Activated naive CD4-positive, alpha-beta T cell treated with anti-CD3 and anti-CD28 coated beads, Interleukin-2, amount 50 U/mL, for 72 hours (primary cell): ENCODE measurements around the gene AKT1. TPM values are rescaled to one million over a fixed set of nuclear protein-coding genes. Genes with fewer than 3 reads are reported as not detected.

Source experiments
- ATAC-seq, 2 donors: fragments of 150-1000 bp; cut with Tn5 transposase; 2 replicates each; pipeline ENCODE4 v1.10.0; 2021; ENCODE audit warnings: mild to moderate bottlenecking in 2 of 2, moderate library complexity in 2 of 2
- DNase-seq, 2 donors: peaks; one replicate each; pipeline ENCODE4 v3.0.0; 2021 to 2022; ENCODE audit warnings: low spot score in 2 of 2
- H3K27ac Mint-ChIP-seq, 2 donors: one replicate each; pipeline ENCODE4 v1.8.0; 2022; ENCODE audit warnings: mild to moderate bottlenecking in 2 of 2, mixed read lengths in 2 of 2
- H3K36me3 Mint-ChIP-seq, 2 donors: one replicate each; pipeline ENCODE4 v1.8.0; 2022; ENCODE audit warnings: mixed read lengths in 2 of 2
- H3K9me3 Mint-ChIP-seq, 2 donors: one replicate each; pipeline ENCODE4 v1.8.0; 2022; ENCODE audit warnings: mixed read lengths in 2 of 2
- total RNA-seq, 2 donors: library from RNA; stranded (reverse); gene quantifications; one replicate each; pipeline ENCODE4 v1.2.3, GENCODE V29; 2022

AKT1 gene
- total RNA-seq, 2 donors from 2014 or later = 111 to 113 TPM

DNA sequence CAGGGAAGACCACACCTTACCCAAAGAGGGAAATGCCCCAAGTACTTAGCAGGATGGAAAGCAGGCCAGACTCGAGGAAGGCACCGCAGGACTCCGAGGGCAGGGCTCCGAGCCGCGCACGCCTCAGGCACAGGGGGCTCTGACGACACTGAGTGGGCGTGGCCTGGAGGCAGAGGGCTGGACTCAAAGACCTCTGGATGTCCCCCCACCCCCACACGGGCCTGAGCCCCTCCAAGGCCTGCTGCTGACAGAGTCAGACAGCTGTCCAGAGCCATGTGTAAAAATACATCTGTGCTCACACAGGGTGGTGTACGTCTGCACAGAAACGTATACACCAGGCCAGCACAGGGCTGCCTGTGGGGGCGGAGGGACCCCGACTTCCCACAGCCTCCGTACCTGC is 1.4 kb downstream of the AKT1 start:
- DNase-seq = peak in 1 of 2 donors; percentile 65
- Mint-ChIP-seq H3K27ac (peak overlapping the region; percentile 60 to 78), H3K36me3 (peaks cover 0 to 5% of the 10 kb centered on the region in 2 donors), H3K9me3 (no peaks in the 10 kb centered on the region)
- ATAC-seq = peak in 1 of 2 donors; percentile 50

GRCh38 chr14:104793703-104793959 is 1.9 kb downstream of the AKT1 start:
- no peaks in the 10 kb centered on the region for H3K9me3 Mint-ChIP-seq
- peaks cover 0 to 5% of the 10 kb centered on the region in 2 donors for H3K36me3 Mint-ChIP-seq
- no peak for DNase-seq
- H3K27ac Mint-ChIP-seq = peak overlapping the region; percentile 60 to 78
- ATAC-seq = no peak

DNA sequence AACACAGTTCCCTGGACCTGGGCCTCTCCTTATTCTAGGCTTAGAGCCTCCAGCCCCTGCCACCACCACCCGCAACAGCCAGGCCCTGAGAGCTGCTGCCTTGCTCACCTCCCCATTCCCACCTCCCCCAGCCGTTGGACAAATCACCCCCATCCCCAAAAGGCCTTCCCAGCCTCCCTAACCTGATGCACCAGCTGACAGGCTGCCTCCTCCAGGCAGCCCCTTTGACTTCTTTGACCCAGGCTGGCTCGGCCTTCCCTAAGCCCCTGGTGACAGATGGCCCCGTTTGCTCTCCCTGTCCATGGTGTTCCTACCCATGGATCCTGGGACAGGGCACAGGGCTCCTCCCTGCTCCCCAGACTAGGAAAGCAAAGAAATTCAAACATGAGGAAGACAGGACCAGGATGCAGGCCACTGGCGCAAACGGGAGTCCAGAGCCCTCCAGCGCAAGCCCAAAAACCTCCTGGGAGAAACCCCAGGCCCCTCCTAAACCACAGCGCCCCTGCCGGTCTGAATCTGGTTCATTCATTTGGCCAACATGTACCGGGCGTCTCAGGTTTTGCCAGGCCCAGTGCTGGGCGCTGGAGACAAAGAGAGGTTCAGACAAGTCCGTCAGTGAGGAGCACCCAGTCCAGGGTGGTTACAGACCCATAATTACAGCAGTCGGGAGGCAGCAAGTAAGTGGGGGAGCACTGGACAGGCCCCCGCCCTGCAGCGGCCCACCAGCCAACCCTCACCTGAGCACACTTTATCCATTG is 2.4 kb downstream of the AKT1 start:
- Mint-ChIP-seq H3K36me3 (peaks cover 0 to 5% of the 10 kb centered on the region in 2 donors), H3K27ac (peak overlapping the region in 1 of 2 donors; percentile 78), H3K9me3 (no peaks in the 10 kb centered on the region)
- ATAC-seq (no peak), DNase-seq (no peak)

- Mint-ChIP-seq H3K36me3 (peaks cover 0 to 5% of the 10 kb centered on the region in 2 donors), H3K27ac (peak overlapping the region in 1 of 2 donors; percentile 78), H3K9me3 (no peaks in the 10 kb centered on the region)
- DNase-seq (no peak), ATAC-seq (no peak)
Measured at GRCh38 chr14:104792101-104792884, 3.3 kb downstream of the AKT1 start.

DNA sequence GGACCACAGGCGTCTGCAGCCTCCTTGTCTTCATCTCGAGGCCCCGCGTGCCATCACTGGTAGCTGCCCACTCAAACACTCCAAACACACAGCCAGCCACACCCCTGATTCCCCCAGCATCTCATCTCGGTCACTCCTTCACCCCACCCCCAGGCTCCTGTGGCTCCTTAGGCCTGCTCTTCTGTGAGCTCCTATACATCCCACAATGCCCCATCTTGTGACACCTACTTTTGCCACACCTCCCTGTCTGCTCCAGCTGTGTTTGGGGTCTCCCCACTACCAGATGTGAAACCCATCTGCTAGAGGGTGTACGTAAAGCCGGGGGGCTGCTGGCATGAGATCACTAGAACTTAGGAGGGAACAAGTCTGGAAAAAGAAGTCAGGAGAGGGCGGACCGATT is 4.1 kb downstream of the AKT1 start:
- no peak for DNase-seq
- Mint-ChIP-seq H3K36me3 (peaks cover 0 to 5% of the 10 kb centered on the region in 2 donors), H3K27ac (peak overlapping the region in 1 of 2 donors; percentile 81), H3K9me3 (no peaks in the 10 kb centered on the region)
- ATAC-seq = no peak

DNA sequence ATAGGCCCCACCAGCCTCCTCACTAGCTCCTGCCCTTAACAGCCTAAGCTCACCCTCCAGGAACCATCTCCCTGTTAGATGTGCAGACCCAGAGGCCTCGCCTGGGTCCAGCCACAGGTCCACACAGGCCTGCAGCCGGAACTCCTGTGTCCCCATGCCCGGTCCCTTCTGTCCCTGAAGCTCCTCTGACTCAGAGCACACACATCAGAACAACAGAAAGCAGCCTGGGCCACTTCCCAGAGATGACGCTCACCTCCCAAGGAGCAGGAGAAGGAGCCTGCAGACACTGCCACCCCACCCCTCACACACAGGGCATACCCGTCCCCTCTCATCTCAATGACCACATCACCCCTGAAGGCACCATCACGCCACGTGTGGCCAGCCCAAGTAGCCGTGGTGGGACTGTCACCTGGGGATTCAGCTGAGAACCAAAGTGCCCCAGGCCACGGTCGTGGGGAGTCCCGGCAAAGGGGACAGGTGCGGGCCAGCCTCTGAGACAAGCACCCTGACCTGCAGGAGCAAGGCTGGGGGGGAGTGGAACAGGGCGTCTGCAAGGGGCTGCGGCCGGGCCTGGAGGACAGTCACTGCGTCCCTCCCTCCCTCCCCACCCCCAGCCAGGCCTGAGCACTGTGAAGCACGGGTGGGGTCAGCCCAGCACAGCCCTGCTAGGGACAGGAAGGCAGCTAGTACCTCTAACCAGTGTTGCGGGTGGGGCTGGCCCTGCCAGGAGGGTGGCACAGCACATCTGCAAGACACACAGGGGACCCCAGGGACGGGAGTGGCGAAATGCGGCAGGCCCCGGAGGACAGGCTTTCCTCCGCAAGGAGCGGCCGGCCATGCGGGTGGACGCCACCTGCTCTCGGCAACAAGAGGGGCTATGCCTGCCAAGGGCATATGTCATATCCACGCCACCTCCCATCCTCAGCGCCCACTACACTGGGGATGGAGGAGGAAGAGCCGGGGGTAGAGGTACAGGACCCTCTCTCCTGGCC is 5.5 kb downstream of the AKT1 start:
- peaks cover 0 to 5% of the 10 kb centered on the region in 2 donors for H3K36me3 Mint-ChIP-seq
- H3K27ac Mint-ChIP-seq = no peak overlapping the region
- H3K9me3 Mint-ChIP-seq = no peaks in the 10 kb centered on the region
- no peak for DNase-seq
- ATAC-seq = no peak

- H3K27ac Mint-ChIP-seq = peak overlapping the region in 1 of 2 donors; percentile 20
- H3K36me3 Mint-ChIP-seq = no peaks in the 10 kb centered on the region
- DNase-seq (no peak), ATAC-seq (no peak)
- no peaks in the 10 kb centered on the region for H3K9me3 Mint-ChIP-seq
Measured at GRCh38 chr14:104788873-104789663, 6.5 kb downstream of the AKT1 start.

DNA sequence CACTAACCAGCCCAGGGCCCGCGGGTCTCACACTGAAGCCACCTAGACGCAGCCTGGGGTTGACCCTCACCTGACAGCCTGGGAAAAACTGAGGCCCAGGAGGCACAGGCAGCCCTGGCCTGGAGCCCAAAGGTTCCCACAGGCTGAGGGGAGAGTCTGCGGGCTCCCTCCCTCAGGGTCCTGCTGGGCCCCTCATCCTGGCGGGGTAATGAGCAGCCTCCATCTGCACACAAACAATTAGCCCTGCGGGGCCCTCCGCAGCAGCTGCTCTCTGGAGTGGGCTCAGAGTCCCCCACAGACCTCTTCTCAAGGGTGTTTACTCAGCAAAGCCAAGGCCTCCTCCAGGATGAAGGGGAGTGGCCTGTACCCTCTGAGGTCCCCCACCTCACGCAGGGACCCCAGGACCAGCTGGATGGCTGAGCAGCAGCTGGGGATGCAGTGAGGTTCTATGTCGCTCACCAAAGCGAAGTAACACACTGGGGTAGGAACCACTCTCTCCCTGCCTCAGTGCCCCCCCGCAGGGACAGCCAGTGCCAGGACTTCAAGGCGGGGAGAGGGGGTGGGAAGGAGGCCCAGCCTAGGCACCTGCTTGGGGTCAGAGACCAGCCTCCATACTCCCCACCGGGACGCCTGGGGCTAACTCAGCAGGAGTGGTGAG is 7.3 kb downstream of the AKT1 start:
- ATAC-seq (no peak), DNase-seq (no peak)
- Mint-ChIP-seq H3K9me3 (no peaks in the 10 kb centered on the region), H3K36me3 (no peaks in the 10 kb centered on the region), H3K27ac (peak overlapping the region in 1 of 2 donors; percentile 50)

DNA sequence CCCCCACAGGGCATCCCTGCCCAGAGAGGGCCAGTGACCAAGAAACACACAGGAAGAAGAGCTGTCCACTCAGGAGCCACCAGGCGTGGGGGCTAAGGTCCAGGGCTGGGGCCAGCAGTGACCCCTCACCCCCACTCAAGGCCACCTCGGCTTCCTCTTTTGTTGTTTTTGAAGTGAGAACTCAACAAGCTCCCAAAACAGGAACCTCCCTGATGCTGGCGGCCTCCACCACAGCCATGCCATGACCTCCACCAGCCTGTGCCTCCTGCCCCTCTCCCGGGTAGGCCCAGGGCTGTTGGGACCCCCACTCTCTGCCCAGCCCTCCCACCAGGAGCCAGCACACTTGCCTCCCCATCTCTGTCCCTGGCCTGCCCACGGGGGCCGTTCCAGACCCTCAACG is 7.8 kb downstream of the AKT1 start:
- H3K36me3 Mint-ChIP-seq = no peaks in the 10 kb centered on the region
- no peak for DNase-seq
- ATAC-seq = no peak
- peak overlapping the region in 1 of 2 donors; percentile 50 for H3K27ac Mint-ChIP-seq
- no peaks in the 10 kb centered on the region for H3K9me3 Mint-ChIP-seq

DNA sequence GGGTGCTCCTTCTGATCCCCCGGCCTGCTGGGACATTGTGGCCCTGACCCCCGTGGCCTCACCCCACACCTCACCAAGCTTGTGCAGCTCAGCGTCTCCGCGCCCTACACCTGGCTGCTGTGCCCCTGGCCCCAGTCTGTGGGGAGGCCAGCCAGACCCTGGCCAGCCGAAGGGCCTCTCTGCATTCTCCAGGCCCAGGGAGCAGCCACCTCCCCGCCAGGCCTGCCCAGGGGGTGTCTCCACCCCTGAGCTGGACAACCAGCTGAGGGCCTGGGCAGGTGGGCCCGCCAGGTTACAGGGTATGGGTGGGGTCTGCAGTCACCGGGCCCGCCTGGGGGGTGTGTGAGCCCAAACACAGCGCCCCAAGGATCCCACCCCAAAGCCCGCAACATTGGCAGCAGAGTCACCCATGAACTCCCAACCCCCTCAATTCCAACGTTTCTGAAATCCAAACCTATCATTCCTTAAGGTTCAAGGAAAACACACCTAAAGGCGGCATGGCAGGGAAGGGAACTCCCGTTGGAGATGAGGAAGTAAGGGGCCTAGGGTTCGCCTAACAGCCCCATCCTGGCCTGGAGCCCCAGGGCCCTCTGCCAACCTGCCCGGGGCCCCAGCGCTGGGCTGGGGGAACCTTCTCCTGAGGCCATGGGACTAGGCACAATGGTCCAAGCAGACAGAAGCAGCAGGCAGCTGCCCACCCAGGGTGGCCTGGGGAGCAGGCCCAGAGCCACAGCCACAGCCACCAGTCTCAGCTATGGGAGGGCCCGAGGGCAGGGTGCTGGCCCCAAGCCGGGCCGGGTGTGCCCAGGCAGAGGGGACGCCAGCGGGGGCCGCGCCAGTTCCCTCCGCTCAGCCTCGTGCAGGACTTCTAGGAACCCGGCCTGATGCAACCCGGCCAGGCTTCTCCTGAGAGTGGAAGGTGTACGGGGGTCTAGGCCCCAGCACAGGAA is 8.5 kb downstream of the AKT1 start:
- ATAC-seq = no peak
- no peak for DNase-seq
- H3K36me3 Mint-ChIP-seq = no peaks in the 10 kb centered on the region
- no peaks in the 10 kb centered on the region for H3K9me3 Mint-ChIP-seq
- H3K27ac Mint-ChIP-seq = peak overlapping the region; percentile 9 to 30

DNA sequence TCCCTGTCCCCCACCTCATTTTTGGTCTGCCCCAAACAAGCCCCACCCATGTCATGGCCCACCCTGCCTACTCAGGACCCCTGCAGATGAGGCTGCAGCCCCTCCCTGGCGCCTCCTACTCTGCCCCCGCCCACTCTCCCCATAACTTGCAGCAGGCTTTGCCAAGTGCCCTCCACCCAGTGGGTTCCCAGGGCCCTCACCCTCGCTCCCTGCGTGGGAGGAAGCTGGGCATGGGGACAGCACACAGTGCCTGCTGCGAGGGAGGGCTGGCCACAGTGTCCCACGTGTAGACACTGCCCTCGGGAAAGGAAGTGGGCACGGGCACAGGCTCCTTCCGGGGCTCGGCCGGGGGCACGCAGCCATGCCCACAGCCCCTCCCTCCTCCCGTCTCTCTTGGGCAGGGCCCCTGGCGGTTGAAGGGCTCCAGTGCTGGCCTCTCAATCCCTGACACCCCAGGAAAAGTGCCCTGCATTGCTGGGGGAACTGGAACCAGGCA is 9.4 kb downstream of the AKT1 start:
- no peaks in the 10 kb centered on the region for H3K9me3 Mint-ChIP-seq
- H3K27ac Mint-ChIP-seq = peak overlapping the region; percentile 9 to 30
- no peak for DNase-seq
- H3K36me3 Mint-ChIP-seq = no peaks in the 10 kb centered on the region
- peak in 1 of 2 donors; percentile 23 for ATAC-seq

GRCh38 chr14:104785708-104786080 is 9.9 kb downstream of the AKT1 start:
- DNase-seq (no peak), ATAC-seq (no peak)
- Mint-ChIP-seq H3K27ac (peak overlapping the region in 1 of 2 donors; percentile 5), H3K36me3 (no peaks in the 10 kb centered on the region), H3K9me3 (no peaks in the 10 kb centered on the region)

DNA sequence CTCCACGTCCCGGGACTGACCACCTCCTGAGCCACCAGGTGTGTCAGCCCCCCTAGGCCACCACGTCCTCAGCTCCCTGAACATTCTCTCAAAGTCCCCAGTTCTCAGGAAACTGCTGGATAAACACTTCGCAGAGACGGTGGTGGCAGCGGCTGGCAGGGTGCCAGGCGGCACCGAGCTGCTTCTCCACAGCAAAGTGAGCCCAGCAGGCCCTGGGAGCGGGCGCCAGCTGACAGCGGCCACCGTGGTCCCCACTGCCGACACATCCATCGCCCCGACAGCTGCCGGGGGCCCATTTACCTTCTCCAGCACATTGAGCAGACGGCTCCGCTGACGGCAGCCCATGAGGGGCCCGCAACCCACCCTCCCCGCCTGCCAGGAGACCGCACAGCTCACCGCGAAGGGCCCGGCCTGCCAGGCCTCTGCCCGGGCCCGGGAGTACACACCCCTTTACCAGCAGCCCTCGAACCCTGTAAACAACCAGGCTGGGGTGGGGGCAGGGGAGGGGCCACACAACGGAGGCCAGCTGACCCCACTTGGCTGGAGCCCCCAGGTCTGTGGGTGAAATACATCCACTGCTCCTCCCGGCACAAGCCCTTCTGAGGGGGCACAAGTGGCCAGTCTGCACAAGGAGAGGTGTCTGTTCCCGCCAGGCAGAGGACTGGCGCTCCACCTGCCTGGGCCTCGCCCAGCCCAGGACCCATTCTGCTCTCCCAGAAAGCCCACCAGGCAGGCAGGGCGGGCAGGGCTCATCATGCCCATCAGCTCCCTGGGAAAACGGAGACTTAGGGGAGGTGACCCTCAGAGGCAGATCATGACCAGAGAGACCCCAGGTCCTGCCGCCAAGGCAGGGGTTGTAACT is 10.5 kb downstream of the AKT1 start:
- Mint-ChIP-seq H3K9me3 (no peaks in the 10 kb centered on the region), H3K27ac (no peak overlapping the region), H3K36me3 (no peaks in the 10 kb centered on the region)
- ATAC-seq (no peak), DNase-seq (no peak)

GRCh38 chr14:104784218-104784568 is 11.4 kb downstream of the AKT1 start:
- H3K36me3 Mint-ChIP-seq = no peaks in the 10 kb centered on the region
- H3K9me3 Mint-ChIP-seq = no peaks in the 10 kb centered on the region
- no peak overlapping the region for H3K27ac Mint-ChIP-seq
- no peak for ATAC-seq
- no peak for DNase-seq
